ENCODE data around the gene SLC25A14.
A peak's percentile ranks its signal among the peaks of the same experiment; 100 is the strongest.
"Not testable (repeated sequence)": the region's sequence is repeated elsewhere in the genome, so short reads cannot be mapped to it uniquely, and the experiment has no call there.

Gene SLC25A14, protein sequence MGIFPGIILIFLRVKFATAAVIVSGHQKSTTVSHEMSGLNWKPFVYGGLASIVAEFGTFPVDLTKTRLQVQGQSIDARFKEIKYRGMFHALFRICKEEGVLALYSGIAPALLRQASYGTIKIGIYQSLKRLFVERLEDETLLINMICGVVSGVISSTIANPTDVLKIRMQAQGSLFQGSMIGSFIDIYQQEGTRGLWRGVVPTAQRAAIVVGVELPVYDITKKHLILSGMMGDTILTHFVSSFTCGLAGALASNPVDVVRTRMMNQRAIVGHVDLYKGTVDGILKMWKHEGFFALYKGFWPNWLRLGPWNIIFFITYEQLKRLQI

DNA sequence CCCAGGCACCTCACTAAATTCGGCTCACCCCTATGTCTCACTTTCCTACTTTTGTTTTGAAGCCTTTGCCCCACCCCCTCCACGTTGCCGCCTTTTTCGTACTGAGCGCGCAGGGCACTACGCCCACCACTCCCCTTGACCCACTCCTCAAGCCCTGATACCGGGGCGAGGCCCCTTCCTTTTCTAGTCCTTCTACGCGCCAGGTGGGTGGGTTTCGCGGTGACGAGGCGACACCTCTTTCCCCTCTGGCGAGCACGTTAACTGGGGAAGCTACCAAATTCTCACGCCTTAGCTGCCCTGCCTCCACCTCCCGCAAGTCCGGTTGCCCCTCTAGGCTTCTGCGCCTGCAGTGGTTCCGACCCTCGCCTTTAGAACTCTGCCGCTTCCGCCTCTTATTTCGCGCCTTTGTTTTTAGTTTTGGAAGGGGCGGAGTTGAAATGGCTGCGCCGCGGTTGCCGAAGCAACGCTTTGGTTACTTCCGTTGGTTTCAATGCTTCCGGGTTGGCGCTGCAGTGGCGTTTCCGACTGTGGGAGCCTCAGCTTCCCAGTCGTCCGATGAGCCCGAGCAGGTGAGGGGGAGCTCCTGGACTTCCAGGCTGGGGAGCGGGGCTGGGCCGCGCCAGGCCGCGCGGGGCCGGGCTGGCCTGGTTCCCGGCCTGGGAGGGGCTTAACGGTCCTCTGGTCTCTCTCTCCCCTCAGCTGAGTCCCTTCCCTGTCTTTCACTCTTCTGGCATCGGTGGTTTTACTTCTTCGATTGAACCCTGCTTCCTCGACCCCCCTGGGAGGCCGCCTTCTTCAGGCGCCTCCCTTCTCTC is at the start of gene SLC25A14:
Gene SLC25A14, plus strand, starts transcription at position 512 of the 815 bp plus-strand sequence. CDS start 360 bp downstream, outside the sequence.
- DNase-seq (ENCODE audit: low spot score) = peak; percentile 57

DNA sequence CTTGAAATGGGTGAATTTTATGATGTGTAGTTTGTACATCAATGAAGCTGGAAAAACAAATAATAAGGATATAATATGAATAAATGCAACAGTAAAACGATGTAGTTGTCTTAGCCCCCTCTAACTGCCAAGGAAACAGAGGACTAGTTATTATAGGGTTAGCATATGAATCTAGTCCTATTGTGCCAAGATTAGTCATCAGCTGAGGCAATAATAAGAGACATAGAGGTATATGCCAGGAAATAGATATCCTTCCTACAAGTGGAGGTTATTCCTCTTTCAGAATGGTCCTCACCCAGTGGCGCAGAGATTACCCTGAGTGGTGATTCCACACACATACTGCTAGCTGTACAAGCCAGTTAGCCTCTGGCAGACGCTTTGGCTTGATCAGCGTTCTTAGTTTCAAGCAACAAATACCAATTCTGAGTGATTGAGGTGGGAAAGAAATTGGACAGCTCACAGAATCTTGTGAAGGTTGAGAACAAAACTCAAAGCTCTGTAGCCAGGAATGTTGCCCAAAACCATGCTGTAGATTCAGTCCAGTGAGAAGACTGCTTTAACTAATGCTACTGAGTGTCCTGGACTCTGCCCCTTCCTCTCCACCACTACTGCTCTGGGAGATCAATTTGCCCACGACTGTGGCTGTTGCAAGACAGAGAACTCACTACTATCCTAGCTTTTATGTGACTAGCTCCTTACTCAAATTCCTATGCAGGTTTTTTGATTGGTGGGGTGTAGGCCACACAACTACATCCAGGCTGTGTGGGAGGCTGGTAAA is 44.0 kb upstream of the SLC25A14 start:
- no peak for DNase-seq (ENCODE audit: low spot score)

DNA sequence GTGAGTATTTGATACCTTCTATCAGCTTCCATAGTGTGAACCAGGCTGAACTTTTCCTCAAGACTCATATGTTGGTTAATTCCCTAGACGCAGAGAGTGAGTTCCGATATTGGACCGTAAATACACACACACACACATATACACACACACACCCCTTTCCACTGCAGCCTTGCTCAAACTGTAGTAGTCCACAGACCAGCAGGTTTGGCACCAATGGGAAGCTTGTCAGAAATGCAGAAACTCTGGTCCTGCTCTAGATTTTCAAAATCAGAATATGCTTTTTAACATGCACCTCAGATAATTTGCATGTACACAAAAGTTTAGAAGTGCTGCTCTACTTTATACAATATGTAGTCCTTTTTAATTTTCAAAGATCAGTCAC is 43.4 kb upstream of the SLC25A14 start:
- DNase-seq (ENCODE audit: low spot score) = no peak

DNA sequence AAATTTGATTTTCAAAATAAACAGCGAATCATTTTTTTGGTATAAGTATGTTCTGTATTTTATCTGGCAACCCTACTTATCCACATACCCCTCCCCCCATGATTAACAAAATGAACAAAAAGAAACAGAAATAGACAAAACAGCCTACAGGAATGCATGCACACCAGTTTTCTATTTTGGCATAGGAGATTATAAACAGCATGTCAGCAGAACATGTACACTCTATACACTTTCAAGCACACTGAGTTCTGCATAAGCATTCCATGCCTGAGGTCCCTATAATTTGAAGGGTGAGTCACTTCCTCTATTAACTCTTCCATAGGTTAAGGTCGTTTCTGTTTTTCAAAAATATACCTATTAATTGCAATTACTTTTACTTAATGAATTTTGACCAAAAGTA is 43.0 kb upstream of the SLC25A14 start:
- no peak for DNase-seq (ENCODE audit: low spot score)

DNA sequence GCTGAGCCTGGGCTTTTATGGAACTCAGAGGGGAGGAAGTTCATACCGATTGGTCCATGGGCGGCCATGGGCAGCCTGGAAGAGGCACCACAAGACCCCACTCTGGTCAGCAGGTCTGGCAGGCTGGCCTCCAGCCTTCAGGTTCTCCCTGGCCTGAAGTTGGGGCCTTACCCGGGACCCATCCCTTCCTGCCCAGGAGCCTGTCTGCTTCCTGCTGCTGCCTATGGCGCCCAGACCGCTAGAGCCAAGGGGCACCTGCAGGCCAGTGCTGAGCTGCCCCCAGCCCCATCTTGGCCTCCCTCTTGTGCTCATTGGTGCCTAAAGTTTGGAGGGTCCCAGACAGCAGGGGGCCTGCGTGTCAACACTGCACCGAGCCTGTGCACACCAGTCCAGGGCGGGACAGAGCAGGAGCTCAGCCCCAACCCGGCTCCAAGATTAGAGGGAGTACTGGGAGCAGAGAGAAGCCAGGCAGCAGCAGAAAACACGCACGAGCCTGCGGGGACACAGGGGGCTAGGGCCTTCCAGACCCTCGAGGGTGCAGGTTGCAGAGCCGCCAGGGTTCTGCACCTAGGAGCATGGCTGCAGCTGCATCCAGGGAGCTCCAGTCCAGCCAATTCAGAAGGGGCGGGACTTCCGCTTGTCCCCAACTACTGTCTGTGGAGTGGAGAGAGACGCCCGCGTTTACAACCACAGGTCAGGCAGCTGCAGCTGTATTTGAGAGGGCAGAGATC is 40.3 kb upstream of the SLC25A14 start:
- no peak for DNase-seq (ENCODE audit: low spot score)

DNA sequence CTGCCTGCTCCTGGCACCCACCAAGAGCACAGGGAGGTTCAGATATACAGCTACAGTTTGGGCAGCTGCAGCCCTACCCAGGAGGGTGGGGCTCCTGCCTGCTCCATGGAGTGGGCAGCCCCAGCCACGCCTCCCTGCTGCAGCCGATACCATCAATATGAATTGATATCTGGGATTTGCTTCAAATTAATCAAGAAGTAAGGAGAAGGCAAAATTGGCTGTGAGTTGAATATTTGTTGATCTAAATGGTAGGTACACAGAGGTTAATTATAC is 39.8 kb upstream of the SLC25A14 start:
- DNase-seq (ENCODE audit: low spot score) = no peak

DNA sequence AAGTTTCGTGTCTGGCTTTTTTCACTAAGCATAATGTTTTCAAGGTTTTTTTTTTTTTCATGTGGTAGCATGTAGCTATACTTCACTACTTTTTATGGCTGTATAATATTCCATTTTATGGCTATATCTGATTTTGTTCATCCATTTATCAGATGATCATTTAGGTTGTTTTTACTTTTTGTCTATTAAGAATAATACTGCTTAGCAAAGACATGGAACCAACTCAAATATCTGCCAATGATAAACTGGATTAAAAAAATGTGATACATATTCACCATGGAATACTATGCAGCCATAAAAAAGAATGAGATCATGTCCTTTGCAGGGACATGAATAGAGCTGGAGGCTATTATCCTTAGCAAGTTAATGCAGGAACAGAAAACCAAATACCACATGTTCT is 38.3 kb upstream of the SLC25A14 start:
- no peak for DNase-seq (ENCODE audit: low spot score)

DNA sequence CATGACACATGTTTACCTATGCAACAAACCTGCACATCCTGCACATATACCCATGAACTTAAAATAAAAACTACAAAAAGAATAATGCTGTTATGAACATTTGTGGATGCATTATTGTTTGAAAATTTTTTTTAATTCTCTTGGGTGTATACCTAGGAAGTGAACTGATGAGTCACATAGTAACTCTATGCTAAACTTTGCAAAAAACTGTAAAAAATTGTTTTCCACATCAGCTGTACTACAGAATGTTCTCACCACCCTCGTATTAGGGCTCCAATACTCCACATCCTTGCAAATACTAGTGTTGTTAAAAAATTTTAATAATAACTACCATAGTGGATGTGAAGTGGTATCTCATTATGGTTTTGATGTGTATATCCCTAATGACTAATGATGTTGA is 37.7 kb upstream of the SLC25A14 start:
- no peak for DNase-seq (ENCODE audit: low spot score)

DNA sequence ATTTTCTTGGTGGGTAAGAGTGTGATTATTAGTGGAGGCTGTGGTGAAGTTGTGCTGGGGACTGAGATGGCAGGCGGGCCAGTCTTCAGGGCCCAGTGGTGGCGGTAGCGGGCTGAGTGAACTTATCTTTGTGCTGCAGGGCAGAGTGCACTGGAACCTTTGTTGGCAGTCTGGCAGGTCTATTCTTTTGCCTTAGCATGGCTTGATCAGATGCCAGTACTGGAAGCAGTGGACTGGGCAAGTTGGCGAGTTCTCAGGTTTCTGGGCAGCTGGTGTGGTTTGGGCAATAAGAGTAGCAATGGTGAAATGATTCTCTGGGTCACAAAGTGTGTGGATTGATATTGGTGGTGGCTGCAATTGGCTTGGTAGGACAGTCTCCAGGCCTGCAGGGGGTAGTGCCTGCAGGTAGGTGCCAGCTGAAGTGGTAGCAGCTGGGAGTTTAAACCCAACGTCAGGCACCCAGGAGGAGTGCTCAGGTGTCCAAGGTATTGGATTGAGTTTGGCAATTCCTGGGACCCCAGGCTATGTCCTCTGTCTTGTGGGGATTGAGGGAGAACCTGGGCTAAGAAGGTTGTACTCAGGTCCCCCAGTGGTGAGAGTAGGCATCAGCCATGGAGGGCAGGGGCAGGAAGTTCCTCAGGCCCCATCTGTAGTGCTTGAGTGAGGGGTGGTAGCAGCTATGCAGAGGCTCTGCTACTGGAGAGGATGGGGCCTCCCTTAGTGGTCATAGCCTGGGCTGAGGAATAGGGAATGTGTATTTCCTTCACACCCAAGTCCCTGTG is 34.9 kb upstream of the SLC25A14 start:
- no peak for DNase-seq (ENCODE audit: low spot score)

DNA sequence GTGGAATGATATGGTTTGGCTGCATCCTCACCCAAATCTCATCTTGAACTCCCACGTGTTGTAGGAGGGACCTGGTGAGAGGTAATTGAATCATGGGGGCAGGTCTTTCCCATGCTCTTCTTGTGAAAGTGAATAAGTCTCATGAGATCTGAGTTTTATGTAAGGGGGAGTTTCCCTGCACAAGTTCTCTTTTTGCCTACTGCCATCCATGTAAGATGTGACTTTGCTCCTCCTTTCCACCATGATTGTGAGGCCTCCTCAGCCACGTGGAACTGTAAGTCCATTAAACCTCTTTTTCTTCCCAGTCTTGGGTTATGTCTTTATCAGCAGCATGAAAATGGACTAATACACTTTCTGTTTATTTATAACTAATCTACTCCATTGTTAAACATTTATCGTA is 19.8 kb upstream of the SLC25A14 start:
- DNase-seq (ENCODE audit: low spot score) = not testable (repeated sequence)

DNA sequence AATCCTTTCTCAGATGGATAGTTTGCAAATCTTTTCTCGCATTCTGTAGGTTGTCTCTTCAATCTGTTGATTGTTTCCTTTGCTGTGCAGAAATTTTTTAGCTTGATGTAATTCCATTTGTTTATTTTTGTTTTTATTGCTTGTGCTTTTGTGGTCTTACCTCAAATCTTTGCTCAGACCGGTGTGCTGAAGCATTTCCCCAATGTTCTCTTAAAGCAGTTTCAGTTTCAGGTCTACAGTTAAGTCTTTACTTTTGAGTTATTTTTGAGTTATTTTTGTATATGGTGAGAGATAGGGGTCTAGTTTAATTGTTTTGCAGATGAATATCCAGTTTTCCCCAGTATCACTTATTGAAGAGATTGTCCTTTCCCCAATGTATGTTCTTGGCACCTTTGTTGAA is 18.2 kb upstream of the SLC25A14 start:
- DNase-seq (ENCODE audit: low spot score) = no peak

DNA sequence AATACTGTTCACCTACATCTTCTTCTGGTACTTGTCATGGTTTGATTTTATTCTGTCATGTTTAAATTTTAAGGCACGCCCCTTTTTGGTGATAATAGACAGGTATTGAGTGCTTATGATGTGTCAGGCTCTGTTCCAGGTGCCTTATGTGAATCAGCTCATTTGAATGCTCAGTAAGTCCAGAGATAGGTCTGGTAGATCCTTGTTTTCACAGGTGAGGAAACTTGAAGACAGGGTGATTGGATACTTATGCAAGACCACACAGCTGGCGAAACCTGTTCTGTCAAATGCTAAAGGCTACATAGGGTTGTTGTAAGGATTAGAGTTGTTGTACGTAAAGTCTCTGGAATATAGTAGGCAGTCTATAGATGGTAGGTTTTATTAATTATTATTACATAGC is 9.6 kb upstream of the SLC25A14 start:
- DNase-seq (ENCODE audit: low spot score) = no peak

DNA sequence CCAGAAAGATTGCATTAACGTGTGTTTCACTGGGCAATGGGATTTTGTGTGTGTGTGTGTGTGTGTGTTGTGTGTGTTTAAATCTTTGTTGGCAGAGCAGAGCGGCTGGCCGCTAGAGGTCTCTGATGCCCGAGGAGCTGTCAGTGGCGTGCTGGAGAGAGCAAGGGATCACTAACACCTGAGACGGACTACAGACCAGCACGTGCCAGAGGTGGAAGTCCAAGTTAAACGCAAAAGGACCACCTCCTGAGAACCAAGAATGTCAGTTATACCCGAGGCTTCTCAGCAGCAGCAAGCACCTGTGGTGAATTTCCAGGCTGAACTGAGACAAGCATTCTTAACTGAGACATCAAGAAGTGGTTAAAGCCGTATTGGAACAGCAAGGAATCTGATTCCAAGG is 9.0 kb upstream of the SLC25A14 start:
- DNase-seq (ENCODE audit: low spot score) = no peak

DNA sequence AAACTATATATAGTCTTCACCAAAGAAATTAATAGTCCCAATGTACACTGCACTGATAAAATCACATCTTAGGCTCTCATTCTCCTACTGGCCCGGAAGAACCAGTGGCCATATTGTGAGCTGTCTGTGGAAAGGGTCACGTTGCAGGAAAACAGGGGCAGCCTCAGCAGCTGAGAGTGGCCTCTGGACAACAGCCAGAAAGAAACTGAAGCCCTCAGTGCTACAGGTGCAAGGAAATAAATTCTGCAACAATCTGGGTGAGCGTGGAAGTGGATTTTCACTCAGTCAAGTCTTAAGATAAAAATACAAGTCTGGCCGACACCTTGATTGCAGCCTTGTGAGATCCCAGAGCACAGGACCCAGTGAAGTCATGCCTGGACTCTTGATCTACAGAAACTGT is 3.2 kb upstream of the SLC25A14 start:
- no peak for DNase-seq (ENCODE audit: low spot score)

DNA sequence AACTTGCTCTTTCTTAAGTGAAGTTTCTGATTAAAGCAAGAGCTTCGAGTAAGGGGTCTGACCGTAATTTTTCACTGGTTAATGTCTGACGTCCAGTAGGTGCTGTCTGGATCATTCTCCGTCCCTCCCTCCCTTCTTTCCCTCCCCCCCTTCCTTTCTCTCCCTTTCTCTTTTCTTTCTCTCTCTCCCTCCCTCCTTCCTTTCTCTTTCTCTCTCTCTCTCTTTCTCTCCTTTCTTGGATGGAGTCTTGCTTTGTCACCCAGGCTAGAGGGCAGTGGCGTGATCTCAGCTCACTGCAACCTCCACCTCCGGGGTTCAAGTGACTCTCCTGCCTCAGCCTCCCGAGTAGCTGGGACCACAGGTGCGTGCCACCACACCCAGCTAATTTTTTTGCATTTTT is 850 bp upstream of the SLC25A14 start:
- DNase-seq (ENCODE audit: low spot score) = not testable (repeated sequence)

DNA sequence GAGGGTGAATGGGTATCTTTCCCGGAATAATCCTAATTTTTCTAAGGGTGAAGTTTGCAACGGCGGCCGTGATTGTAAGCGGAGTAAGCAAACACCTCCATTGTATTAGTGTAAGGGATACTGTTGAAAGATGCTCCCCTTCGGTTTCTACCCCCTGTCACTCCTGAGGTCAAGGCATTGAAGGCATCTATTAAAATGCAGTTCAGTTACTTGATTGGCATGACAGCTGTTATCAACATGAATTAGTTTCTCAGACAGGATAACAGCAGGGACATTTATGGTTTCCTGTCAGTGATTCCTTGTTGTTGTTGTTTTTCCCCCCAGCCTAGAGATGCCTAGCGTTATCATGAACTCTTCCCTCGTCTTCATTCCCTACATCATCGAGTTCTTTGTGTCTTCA is 552 bp downstream of the SLC25A14 start:
- DNase-seq (ENCODE audit: low spot score) = no peak

DNA sequence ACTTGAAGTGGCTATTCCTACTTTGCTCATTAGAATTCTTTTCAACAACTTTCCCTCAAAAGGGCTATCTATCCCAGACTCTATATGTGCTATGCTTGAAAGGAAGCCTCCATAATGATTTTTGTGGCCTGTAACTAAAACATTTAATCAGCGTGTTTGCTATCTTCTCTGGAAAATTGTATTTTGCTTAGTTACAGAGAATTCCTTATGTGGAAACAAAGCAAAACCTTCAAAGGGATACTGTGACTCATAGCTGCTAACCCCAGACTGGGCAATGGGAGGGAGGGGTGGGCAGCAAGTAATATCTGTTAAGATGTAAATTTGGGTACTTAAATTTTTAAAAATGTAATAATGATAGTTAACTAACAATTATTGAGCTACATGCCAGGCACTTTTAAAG is 3.7 kb downstream of the SLC25A14 start:
- DNase-seq (ENCODE audit: low spot score) = no peak

DNA sequence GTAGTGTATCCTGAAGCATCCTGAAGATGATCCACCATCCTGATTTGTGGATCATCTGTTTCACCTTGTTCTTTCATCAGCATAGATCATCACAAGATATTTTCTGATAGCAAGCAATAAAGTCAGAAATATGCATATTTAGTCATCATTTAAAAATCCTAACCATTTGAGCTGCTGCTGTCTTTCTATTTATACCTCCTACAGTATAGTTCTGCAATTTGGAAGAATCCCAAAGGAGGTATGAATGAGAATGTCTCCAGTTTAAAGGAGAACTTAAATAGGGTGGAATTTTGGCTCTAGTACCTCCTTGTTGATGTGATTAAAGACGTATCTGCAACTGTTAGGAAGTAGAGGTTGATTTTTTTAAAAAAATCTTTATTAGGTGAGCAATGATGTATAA is 7.6 kb downstream of the SLC25A14 start:
- peak; percentile 8 for DNase-seq (ENCODE audit: low spot score)

DNA sequence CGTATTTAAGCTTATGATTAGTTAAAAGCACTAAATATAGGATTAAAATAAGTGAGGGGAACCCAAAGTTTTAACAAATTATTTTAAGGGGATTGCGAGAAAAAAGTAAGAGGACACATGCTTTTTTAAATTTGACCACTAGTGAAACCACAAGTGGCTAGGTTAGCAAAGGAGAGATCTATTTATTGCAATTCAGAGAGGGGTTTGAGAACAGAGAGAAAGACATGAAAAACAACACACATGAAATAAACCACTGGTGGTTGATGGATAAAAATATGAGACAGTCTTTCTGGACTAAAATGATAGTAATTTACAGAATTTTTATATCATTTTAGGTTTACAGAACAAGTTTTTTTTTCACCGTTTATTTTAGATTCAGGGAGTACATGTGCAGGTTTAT is 11.8 kb downstream of the SLC25A14 start:
- no peak for DNase-seq (ENCODE audit: low spot score)

DNA sequence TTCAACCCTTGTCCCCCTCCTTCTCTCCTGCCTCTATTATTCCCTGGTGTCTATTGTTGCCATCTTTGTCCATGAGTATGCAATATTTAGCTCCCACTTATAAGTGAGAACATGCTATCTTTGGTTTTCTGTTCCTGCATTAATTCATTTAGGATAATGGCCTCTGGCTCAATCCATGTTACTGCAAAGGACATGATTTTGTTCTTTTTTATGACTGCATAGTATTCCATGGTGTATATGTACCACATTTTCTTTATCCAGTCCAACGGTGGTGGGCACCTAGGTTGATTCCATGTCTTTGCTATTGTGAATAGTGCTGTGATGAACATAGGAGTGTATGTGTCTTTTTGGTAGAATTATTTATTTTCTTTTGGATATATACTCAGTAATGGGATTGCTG is 12.3 kb downstream of the SLC25A14 start:
- not testable (repeated sequence) for DNase-seq (ENCODE audit: low spot score)

DNA sequence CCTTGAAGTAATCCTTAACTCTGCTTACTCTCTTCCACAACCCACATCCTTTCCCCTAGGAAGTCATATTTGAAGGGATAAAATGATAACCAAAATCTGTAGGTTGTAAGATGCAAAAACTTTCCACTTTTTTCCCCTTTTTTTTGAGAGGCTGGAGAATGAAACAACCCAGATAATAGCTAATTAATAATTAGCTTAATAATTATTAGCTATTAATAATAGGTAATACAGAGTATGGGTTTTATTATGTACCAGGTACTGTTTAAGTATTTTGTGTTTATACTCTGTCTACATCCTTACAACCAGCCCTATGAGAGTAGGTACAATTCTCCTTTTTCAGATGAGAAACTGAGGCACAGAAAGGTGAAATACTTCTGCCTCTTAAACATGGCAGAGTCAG is 36.4 kb downstream of the SLC25A14 start:
- no peak for DNase-seq (ENCODE audit: low spot score)
